Globus pallidus (tissue), 1 donor: ENCODE data around the gene SMIM38.

Experiments used
- DNase-seq: peaks from one replicate; pipeline ENCODE4 v3.0.0-alpha.2; 2015; ENCODE audit warnings: low spot score

SMIM38 gene

GRCh38 chr11:69203381-69203780 lies 47.6 kb downstream of the SMIM38 start:
- DNase-seq, result no peak

GRCh38 chr11:69203901-69204245 lies 48.1 kb downstream of the SMIM38 start:
- DNase-seq, result no peak

GRCh38 chr11:69204246-69204940 lies 48.7 kb downstream of the SMIM38 start:
- no peak for DNase-seq

GRCh38 chr11:69204941-69205742 lies 49.4 kb downstream of the SMIM38 start:
- no peak for DNase-seq
